Osteoblast (primary cell): ENCODE data around the gene CPNE4. TPM values are rescaled to one million over a fixed set of nuclear protein-coding genes. Genes with fewer than 3 reads are reported as not detected.

ENCODE experiments used
- DNase-seq: peaks from one replicate; pipeline ENCODE4 v3.0.0; 2011; ENCODE audit warnings: low spot score, mixed read lengths; ENCODE audit not compliant: insufficient read length; ENCODE audit errors: missing footprints
- H2AFZ ChIP-seq: 2 replicates; pipeline ENCODE4 v1.6.0; 2011; ENCODE audit warnings: mild to moderate bottlenecking, low read length
- H3K27ac ChIP-seq: 2 replicates; pipeline ENCODE4 v1.5.1; 2011; ENCODE audit warnings: mild to moderate bottlenecking, low read depth, low read length, moderate library complexity
- H3K27me3 ChIP-seq: 2 replicates; pipeline ENCODE4 v1.6.0; 2012; ENCODE audit warnings: mild to moderate bottlenecking, control low read depth, inconsistent platforms, low read length, moderate library complexity; ENCODE audit not compliant: insufficient read depth
- H3K36me3 ChIP-seq: 2 replicates; pipeline ENCODE4 v1.5.1; 2011; ENCODE audit warnings: mild to moderate bottlenecking, low read length, control low read depth, moderate library complexity; ENCODE audit not compliant: insufficient read depth
- H3K4me1 ChIP-seq: 2 replicates; pipeline ENCODE4 v1.5.1; 2011; ENCODE audit warnings: mild to moderate bottlenecking, low read length, control low read depth, moderate library complexity; ENCODE audit not compliant: insufficient read depth
- H3K4me2 ChIP-seq: 2 replicates; pipeline ENCODE4 v1.6.0; 2011; ENCODE audit warnings: mild to moderate bottlenecking, low read length; ENCODE audit not compliant: insufficient read depth
- H3K4me3 ChIP-seq: fragments of 200-600 bp; sonication (generic); 3 replicates; pipeline ENCODE4 v1.5.1; 2012; ENCODE audit warnings: mild to moderate bottlenecking, low read length, inconsistent platforms; ENCODE audit not compliant: insufficient read depth
- H3K79me2 ChIP-seq: 2 replicates; pipeline ENCODE4 v1.6.0; 2012; ENCODE audit warnings: mild to moderate bottlenecking, low read length, control low read depth, inconsistent platforms; ENCODE audit not compliant: insufficient read depth
- H3K9me3 ChIP-seq: 2 replicates; pipeline ENCODE4 v1.5.1; 2011; ENCODE audit warnings: low read depth, low read length, control low read depth
- H4K20me1 ChIP-seq: 2 replicates; pipeline ENCODE4 v1.6.0; 2012; ENCODE audit warnings: mild to moderate bottlenecking, low read length, control low read depth; ENCODE audit not compliant: insufficient read depth
- total RNA-seq: library from RNA; depleted of rRNA; stranded (reverse); fragments of >200 nt; gene quantifications from 2 replicates; pipeline ENCODE4 v1.2.3, GENCODE V29; 2012
- TF ChIP-seq, protein P1 (sequence below): IDR thresholded peaks from 2 replicates; pipeline ENCODE4 v1.5.1; 2011; ENCODE audit warnings: mild to moderate bottlenecking, low read depth, low read length, moderate library complexity; ENCODE audit errors: extremely low read depth

Gene CPNE4
- total RNA-seq, 1 donor, result not detected

DNA sequence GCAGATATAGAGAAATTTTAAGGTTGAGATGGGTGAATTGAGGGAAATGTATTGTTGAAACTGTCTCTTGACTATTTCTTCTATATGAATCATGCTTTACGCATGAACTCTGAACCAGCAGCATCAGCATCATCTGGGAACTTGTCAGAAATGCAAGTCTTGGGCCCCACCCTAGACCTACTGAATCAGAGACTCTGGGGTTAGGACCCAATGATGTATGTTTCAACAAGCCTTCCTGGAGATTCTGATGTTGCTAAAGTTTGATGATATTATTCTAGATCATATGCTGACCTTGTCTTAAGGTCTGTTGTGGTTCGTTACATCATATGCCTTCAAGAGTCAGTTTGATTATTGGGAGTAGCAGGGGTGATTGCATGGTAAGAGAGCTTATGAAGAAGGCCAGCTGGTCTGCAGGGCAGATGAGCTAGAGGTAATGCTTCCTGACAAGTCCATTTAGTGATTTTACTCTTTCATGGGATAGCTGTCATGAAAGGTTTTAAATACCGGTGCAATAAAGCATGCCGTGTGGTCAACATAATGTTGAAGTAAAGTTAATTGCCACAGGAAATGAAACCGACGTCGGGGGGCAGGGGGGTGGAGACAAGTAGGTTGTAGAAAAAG lies 379.6 kb downstream of the CPNE4 start:
- H2AFZ ChIP-seq, result no peak overlapping the region
- H3K4me2 ChIP-seq, result no peak overlapping the region
- H4K20me1 ChIP-seq, result no peaks in the 10 kb centered on the region
- H3K36me3 ChIP-seq, result no peaks in the 10 kb centered on the region
- no peak overlapping the region for H3K4me3 ChIP-seq
- H3K79me2 ChIP-seq, result no peaks in the 10 kb centered on the region
- DNase-seq, result no peak
- H3K27me3 ChIP-seq, result no peaks in the 10 kb centered on the region
- no peaks in the 10 kb centered on the region for H3K9me3 ChIP-seq
- TF ChIP-seq, protein P1, sequence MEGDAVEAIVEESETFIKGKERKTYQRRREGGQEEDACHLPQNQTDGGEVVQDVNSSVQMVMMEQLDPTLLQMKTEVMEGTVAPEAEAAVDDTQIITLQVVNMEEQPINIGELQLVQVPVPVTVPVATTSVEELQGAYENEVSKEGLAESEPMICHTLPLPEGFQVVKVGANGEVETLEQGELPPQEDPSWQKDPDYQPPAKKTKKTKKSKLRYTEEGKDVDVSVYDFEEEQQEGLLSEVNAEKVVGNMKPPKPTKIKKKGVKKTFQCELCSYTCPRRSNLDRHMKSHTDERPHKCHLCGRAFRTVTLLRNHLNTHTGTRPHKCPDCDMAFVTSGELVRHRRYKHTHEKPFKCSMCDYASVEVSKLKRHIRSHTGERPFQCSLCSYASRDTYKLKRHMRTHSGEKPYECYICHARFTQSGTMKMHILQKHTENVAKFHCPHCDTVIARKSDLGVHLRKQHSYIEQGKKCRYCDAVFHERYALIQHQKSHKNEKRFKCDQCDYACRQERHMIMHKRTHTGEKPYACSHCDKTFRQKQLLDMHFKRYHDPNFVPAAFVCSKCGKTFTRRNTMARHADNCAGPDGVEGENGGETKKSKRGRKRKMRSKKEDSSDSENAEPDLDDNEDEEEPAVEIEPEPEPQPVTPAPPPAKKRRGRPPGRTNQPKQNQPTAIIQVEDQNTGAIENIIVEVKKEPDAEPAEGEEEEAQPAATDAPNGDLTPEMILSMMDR, result no peak
- H3K27ac ChIP-seq, result no peak overlapping the region
- H3K4me1 ChIP-seq, result no peaks in the 10 kb centered on the region

GRCh38 chr3:131645638-131646037 lies 389.2 kb downstream of the CPNE4 start:
- H3K9me3 ChIP-seq, result no peaks in the 10 kb centered on the region
- H3K4me2 ChIP-seq, result no peak overlapping the region
- no peak for DNase-seq
- no peaks in the 10 kb centered on the region for H3K36me3 ChIP-seq
- no peak overlapping the region for H3K4me3 ChIP-seq
- no peaks in the 10 kb centered on the region for H3K27me3 ChIP-seq
- H3K4me1 ChIP-seq, result no peaks in the 10 kb centered on the region
- H3K27ac ChIP-seq, result no peak overlapping the region
- no peak overlapping the region for H2AFZ ChIP-seq
- no peaks in the 10 kb centered on the region for H4K20me1 ChIP-seq
- TF ChIP-seq, protein P1, result no peak
- H3K79me2 ChIP-seq, result no peaks in the 10 kb centered on the region

DNA sequence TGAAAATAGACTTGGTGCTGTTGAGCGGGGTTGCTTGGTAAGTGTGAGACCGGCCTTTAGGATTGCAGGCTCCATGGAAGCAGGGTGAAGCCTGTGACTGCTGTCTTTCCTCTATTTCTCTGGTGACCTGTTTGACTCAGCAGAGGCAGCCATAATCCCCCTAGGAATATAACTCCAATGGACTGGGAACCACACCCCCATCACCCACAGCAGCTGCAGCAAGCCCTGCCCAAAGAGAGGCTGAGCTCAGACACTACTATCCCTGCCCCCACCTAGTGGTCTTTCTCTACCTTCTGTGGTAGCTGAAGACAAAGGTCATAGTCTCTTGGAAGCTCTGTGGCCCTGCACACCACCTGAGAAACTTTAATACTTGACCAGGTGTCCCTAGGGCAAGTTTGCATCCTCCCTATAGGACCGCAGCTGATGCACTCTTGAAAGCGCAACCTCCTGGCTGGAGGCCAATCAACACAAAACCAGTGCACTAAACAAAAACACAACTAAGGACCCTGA lies 398.5 kb downstream of the CPNE4 start:
- TF ChIP-seq, protein P1, result no peak
- no peak for DNase-seq
- H3K9me3 ChIP-seq, result no peaks in the 10 kb centered on the region
- no peak overlapping the region for H3K27ac ChIP-seq
- no peak overlapping the region for H3K4me2 ChIP-seq
- no peak overlapping the region for H2AFZ ChIP-seq
- no peaks in the 10 kb centered on the region for H3K4me1 ChIP-seq
- no peaks in the 10 kb centered on the region for H3K27me3 ChIP-seq
- H4K20me1 ChIP-seq, result no peaks in the 10 kb centered on the region
- no peak overlapping the region for H3K4me3 ChIP-seq
- H3K36me3 ChIP-seq, result no peaks in the 10 kb centered on the region
- no peaks in the 10 kb centered on the region for H3K79me2 ChIP-seq

GRCh38 chr3:131630807-131631206 lies 404.0 kb downstream of the CPNE4 start:
- no peak overlapping the region for H2AFZ ChIP-seq
- no peaks in the 10 kb centered on the region for H3K79me2 ChIP-seq
- H3K27me3 ChIP-seq, result no peaks in the 10 kb centered on the region
- no peak overlapping the region for H3K4me2 ChIP-seq
- no peak overlapping the region for H3K4me3 ChIP-seq
- no peak overlapping the region for H3K27ac ChIP-seq
- TF ChIP-seq, protein P1, result no peak
- DNase-seq, result no peak
- H3K4me1 ChIP-seq, result no peaks in the 10 kb centered on the region
- H4K20me1 ChIP-seq, result no peaks in the 10 kb centered on the region
- H3K9me3 ChIP-seq, result no peaks in the 10 kb centered on the region
- no peaks in the 10 kb centered on the region for H3K36me3 ChIP-seq
